NCI-H1092 (cell line): ENCODE measurements around the gene GRIK3.
"Not testable (repeated sequence)": the region's sequence is repeated elsewhere in the genome, so short reads cannot be mapped to it uniquely, and the experiment has no call there.

Experiments used
- DNase-seq: peaks from one replicate; lab custom pipeline; 2025; lab: John Stamatoyannopoulos, UW

Gene GRIK3

DNA sequence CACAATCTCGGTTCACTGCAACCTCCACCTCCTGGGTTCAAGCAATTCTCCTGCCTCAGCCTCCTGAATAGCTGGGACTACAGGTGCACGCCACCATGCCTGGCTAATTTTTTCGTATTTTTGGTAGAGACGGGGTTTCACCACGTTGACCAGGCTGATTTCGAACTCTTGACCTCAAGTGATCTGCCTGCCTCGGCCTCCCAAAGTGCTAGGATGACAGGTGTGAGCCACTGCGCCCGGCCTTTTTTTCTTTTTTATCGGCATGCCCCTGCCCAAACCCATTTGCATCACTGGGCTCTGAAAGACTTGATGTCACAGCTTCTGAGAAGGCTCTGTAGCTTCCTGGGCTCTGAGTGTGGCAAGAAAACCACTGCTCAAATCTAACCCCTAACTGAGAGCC, 125.0 kb downstream of the GRIK3 start:
- not testable (repeated sequence) for DNase-seq

GRCh38 chr1:36908096-36908495, 126.2 kb downstream of the GRIK3 start:
- DNase-seq = no peak

DNA sequence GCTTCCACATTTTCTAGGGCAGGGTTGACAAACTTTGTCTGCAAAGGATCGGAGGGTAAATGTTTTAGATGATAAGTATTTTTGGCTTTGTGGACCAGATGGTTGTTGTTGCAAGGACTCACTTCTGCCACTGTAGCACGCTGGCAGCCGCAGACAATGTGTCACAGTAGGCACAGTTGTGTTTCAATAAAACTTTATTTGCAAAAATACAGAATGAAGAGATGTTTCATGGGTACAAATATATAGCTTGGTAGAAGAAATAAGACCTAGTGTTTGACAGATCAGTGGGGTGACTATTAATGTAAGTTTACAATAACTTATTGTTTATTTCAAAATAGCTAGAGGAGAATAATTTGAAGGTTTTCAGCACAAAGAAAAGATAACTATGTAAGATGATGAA, 127.8 kb downstream of the GRIK3 start:
- no peak for DNase-seq

GRCh38 chr1:36905941-36906340, 128.4 kb downstream of the GRIK3 start:
- no peak for DNase-seq

- no peak for DNase-seq
These were observed 134.2 kb downstream of the GRIK3 start for GRCh38 chr1:36900128-36900527.

GRCh38 chr1:36897813-36898212, 136.5 kb downstream of the GRIK3 start:
- DNase-seq = not testable (repeated sequence)

DNA sequence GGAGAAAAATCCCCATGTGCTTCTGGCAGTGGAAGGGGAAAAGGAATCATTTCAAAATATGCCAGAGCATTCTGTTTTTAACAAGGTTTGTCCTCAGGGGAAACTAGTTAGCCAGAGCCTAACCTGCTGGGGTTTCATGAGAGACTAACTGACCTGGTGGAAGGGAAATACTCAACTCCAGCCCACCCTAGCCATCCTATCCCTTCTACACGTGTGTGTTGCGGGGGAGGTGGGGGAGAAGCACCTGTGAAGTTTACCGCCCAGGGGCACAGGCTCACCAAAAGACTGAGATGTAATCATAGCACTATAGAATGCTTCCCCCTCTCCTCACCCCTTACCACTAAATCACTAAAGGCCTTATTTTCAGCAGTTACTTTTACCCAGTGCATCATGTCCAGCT, 139.5 kb downstream of the GRIK3 start:
- no peak for DNase-seq

- DNase-seq = no peak
These were observed 143.5 kb downstream of the GRIK3 start for GRCh38 chr1:36890776-36891175.

GRCh38 chr1:36889478-36890226, 144.7 kb downstream of the GRIK3 start:
- no peak for DNase-seq

GRCh38 chr1:36888811-36889477, 145.4 kb downstream of the GRIK3 start:
- no peak for DNase-seq

GRCh38 chr1:36885540-36886357, 148.6 kb downstream of the GRIK3 start:
- no peak for DNase-seq

GRCh38 chr1:36884801-36885200, 149.5 kb downstream of the GRIK3 start:
- DNase-seq = no peak

DNA sequence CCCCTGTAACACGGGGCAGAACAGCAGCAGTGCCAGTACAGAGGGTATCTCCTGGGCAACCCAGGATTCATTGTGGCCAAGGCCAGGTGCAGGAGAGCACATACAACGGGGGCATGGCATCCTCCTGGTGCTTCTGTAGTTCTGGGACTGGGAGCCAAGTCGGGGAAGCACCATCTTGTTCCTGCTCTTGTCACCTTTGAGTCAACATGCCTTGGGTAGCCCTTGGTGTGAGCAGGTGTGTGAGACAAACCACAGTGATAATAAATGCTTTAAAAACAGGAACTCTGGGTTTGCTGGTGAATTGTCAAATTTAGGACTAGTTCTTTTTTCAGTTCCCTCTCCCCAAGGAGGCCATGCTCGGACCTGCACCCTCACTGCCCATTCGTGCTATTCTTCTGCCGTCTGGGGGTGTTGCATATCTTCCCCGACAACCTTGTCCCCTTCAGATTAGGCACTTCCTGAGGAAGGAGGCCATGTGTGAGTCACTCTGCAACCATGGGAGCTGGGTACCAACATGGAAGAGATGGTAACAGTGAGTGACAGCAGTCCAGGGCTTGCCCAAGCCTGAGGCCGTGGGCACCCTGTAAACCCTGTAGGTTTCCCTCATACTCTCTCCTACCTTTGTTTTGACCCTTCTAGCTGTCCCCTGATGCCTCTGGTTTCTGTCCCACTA, 150.2 kb downstream of the GRIK3 start:
- DNase-seq = no peak

DNA sequence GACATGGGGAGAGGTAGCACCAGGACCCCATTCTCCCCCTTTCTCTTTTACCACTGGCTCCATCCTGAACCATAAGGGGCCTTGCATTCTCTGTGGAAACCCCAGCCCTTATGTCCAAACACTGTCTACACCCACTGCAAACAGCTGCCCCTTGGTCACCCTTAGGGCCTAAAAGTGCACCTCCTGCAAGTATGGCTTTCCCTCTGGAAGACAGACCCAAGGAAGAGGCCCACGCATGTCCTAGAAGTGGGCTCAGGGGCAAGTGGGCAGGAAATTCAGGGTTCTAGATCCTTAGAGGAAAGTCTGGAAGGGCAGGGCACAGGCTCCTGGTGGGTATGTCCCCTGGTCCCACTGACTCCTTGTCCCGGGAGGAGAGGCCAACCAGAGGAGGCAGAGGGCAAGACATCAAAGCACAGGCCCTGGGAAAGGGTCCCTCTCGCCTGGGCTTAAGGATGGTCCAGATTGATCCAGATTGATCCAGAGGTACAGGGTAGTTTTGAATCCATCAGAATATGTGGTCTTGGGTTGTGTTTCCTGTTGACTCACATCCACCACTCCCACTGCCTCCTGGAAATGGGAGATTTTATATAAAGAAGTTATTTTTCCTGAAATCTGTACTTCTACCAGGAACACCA, 150.9 kb downstream of the GRIK3 start:
- no peak for DNase-seq

DNA sequence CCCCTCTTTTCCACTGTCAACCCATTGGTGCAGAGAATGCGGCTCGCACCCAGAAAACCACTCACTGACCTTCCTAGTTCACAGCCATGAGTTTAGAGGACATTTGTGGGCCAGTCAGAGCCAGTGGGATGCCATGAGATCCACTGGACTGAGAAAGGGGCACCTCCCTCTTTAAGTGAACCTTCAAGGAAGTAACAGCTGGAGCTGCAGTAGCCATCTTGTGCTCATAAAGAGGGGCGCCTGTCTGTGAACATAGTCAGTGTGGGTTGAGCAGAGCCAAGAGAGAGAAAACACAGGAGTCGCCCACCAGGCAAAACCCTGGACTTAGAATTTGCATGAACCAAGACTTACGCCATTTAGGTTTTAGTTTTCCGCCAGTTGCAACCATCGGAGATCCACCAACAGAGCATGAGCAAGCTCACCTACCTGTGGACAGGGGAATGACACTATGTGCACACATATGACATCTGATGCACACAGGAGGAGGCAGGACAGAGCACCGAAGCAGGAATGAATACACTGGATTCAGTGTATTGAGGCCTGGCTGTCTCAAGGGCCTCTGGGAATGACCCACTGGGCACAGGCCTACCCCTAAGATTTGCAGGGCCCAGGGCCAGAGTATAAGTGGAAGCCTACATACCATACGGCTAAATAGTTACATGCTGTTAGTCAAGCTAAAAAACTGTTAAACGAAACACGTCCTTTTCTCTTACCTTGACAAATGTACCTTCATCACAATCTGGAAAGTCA, 151.6 kb downstream of the GRIK3 start:
- DNase-seq = no peak

DNA sequence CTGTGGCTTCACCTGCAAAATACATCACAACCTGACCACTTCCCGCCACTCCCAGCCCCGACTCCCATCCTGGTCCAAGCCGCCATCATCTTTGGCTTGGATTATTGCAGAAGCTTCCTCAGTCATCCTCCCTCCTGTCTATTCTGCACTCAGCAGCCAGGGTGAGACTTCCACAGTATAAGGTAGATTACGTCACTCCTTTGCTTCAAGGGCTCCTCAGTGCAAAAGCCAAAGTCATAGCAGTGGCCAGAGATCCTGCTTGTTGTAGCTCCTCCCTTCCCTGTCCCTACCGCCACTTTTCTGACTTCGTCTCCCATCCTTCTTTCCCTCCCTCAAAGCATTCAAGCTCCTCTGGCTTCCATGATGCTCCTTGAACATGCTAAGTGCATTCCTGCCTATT, 152.8 kb downstream of the GRIK3 start:
- DNase-seq = no peak

GRCh38 chr1:36881068-36881405, 153.3 kb downstream of the GRIK3 start:
- no peak for DNase-seq

- no peak for DNase-seq
These were observed 153.9 kb downstream of the GRIK3 start for GRCh38 chr1:36880155-36881067.

GRCh38 chr1:36879613-36880012, 154.7 kb downstream of the GRIK3 start:
- no peak for DNase-seq

DNA sequence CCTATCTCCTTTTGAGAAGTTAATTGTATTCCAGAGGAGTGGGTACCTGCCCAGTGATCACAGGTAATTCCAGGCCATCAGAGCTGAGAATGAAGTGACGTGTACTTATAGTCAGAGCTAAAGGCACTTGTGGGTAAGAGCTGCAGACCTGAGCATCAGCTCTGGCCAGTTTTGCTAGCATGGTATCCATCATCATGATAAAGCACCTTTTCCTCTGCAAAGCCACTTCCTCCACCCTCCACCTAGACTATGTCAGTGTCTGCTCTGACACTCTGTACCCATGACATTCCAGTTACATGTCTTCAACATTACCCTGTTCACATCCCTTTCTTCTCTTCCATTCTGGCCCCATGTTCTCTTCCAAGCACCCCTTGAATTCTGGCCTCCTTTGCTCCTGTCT, 157.3 kb downstream of the GRIK3 start:
- DNase-seq = no peak
